Left cardiac atrium (tissue), 4 donors: ENCODE data around the gene FBXW8. TPM values are rescaled to one million over a fixed set of nuclear protein-coding genes. Genes with fewer than 3 reads are reported as not detected.
A peak's percentile ranks its signal among the peaks of the same experiment; 100 is the strongest.

ENCODE experiments used
- ATAC-seq, 2 donors: fragments of 200-7000 bp; cut with Tn5 transposase; one replicate each; pipeline ENCODE4 v1.9.1; 2020; ENCODE audit warnings: mild to moderate bottlenecking in 2 of 2, moderate library complexity in 2 of 2
- DNase-seq: peaks from one replicate; pipeline ENCODE4 v3.0.0-alpha.2; 2020
- intact Hi-C, 2 donors: fragments of 100-400 bp; cut with DNase I; formaldehyde crosslinking; loops; one replicate each; pipeline versions ENCODE4 v1.14.1 to v1.15.1; 2022 to 2023
- total RNA-seq, 2 donors: library from RNA; stranded (reverse); fragmentation: NEBNext Ultra II Directional; extraction: Animal tissue kit (Norgen Biotek cat#: 25700); gene quantifications; one replicate each; pipeline ENCODE4 v1.2.1, GENCODE V29; 2021
- donor health status: DM: no; HTN: yes; CAD: no.
- donor health status: DM: no; HTN: yes; CAD: no; lungs with severe emphysema.
- donor health status: DM: yes; HTN: yes; CAD: no.
- donor health status: Dilated cardiomyopathy.

The FBXW8 gene
- total RNA-seq, 2 donors from 2014 or later, result 6.5 to 8.9 TPM

- no peak for ATAC-seq
- intact Hi-C loops, result no loop called here
Observed at GRCh38 chr12:116881877-116882507, 28.8 kb upstream of the FBXW8 start.

GRCh38 chr12:116882742-116883141 lies 28.0 kb upstream of the FBXW8 start:
- DNase-seq, result no peak
- peak in 1 of 2 donors; percentile 45 for ATAC-seq
- intact Hi-C loops, result no loop called here

More at GRCh38 chr12:116881877-116882507, 28.8 kb upstream of the FBXW8 start:
- no peak for DNase-seq

GRCh38 chr12:116884871-116885270 lies 25.9 kb upstream of the FBXW8 start:
- intact Hi-C loops, result no loop called here
- ATAC-seq, result no peak
- no peak for DNase-seq

- ATAC-seq, result no peak
- no peak for DNase-seq
- intact Hi-C loops, result no loop called here
Observed at GRCh38 chr12:116885491-116885890, 25.3 kb upstream of the FBXW8 start.

- no peak for ATAC-seq
- intact Hi-C loops, result no loop called here
Observed at GRCh38 chr12:116887244-116887643, 23.5 kb upstream of the FBXW8 start.

GRCh38 chr12:116887897-116888296 lies 22.9 kb upstream of the FBXW8 start:
- intact Hi-C loops, result no loop called here
- DNase-seq, result no peak

More at GRCh38 chr12:116887244-116887643, 23.5 kb upstream of the FBXW8 start:
- no peak for DNase-seq

GRCh38 chr12:116890330-116890729 lies 20.4 kb upstream of the FBXW8 start:
- no peak for DNase-seq
- ATAC-seq, result no peak
- intact Hi-C loops, result no loop called here

More at GRCh38 chr12:116887897-116888296, 22.9 kb upstream of the FBXW8 start:
- no peak for ATAC-seq

- intact Hi-C loops, result no loop called here
- ATAC-seq (no peak), DNase-seq (no peak)
Observed at GRCh38 chr12:116891019-116891418, 19.7 kb upstream of the FBXW8 start.

GRCh38 chr12:116892349-116893140 lies 18.2 kb upstream of the FBXW8 start:
- ATAC-seq, result no peak
- intact Hi-C loops, result no loop called here
- DNase-seq, result no peak

- DNase-seq, result no peak
- intact Hi-C loops, result no loop called here
- no peak for ATAC-seq
Observed at GRCh38 chr12:116894913-116895312, 15.8 kb upstream of the FBXW8 start.

- intact Hi-C loops, result no loop called here
- DNase-seq (no peak), ATAC-seq (peak in 1 of 2 donors; percentile 27)
Observed at GRCh38 chr12:116896411-116896924, 14.3 kb upstream of the FBXW8 start.

GRCh38 chr12:116897476-116897875 lies 13.3 kb upstream of the FBXW8 start:
- DNase-seq (no peak), ATAC-seq (no peak)
- intact Hi-C loops, result no loop called here

- no peak for ATAC-seq
- DNase-seq, result no peak
- intact Hi-C loops, result no loop called here
Observed at GRCh38 chr12:116898669-116899068, 12.1 kb upstream of the FBXW8 start.

- DNase-seq (no peak), ATAC-seq (no peak)
- intact Hi-C loops, result no loop called here
Observed at GRCh38 chr12:116901612-116902011, 9.1 kb upstream of the FBXW8 start.

- intact Hi-C loops, result no loop called here
- DNase-seq (no peak), ATAC-seq (no peak)
Observed at GRCh38 chr12:116903818-116904217, 6.9 kb upstream of the FBXW8 start.

- DNase-seq (no peak), ATAC-seq (no peak)
- intact Hi-C loops, result no loop called here
Observed at GRCh38 chr12:116906285-116906684, 4.5 kb upstream of the FBXW8 start.

- DNase-seq, result no peak
- no peak for ATAC-seq
- intact Hi-C loops, result no loop called here
Observed at GRCh38 chr12:116910280-116910644, 488 bp upstream of the FBXW8 start.

- no peak for ATAC-seq
- no peak for DNase-seq
- intact Hi-C loops, result no loop called here
Observed at GRCh38 chr12:116915326-116915725, 4.6 kb downstream of the FBXW8 start.

- DNase-seq, result no peak
- intact Hi-C loops, result no loop called here
- ATAC-seq, result no peak
Observed at GRCh38 chr12:116916122-116916521, 5.4 kb downstream of the FBXW8 start.

GRCh38 chr12:116916714-116917114 lies 6.0 kb downstream of the FBXW8 start:
- peak; percentile 66 to 80 for ATAC-seq
- intact Hi-C loops, result no loop called here
- DNase-seq, result no peak

GRCh38 chr12:116918464-116918863 lies 7.7 kb downstream of the FBXW8 start:
- intact Hi-C loops, result no loop called here
- ATAC-seq (no peak), DNase-seq (no peak)
